TTC549 (cell line): ENCODE results near the gene PMAIP1.
"Not testable (repeated sequence)": the region's sequence is repeated elsewhere in the genome, so short reads cannot be mapped to it uniquely, and the experiment has no call there.

Experiments used
- FAIRE-seq: peaks from 2 replicates; lab custom pipeline; 2012; peaks lifted over from hg19 to GRCh38; lab: Jason Lieb, UNC

PMAIP1 gene

GRCh38 chr18:59885579-59886163 lies 14.1 kb upstream of the PMAIP1 start:
- no peak for FAIRE-seq

GRCh38 chr18:59886399-59886798 lies 13.4 kb upstream of the PMAIP1 start:
- FAIRE-seq = not testable (repeated sequence)

GRCh38 chr18:59892123-59892522 lies 7.7 kb upstream of the PMAIP1 start:
- FAIRE-seq = no peak

- FAIRE-seq = no peak
Measured at GRCh38 chr18:59893971-59894370, 5.8 kb upstream of the PMAIP1 start.

- FAIRE-seq = no peak
Measured at GRCh38 chr18:59897321-59897954, 2.4 kb upstream of the PMAIP1 start.

GRCh38 chr18:59898093-59898492 lies 1.7 kb upstream of the PMAIP1 start:
- FAIRE-seq = no peak

GRCh38 chr18:59898609-59899297 lies 1.0 kb upstream of the PMAIP1 start:
- FAIRE-seq = no peak

GRCh38 chr18:59900222-59901128 lies 679 bp downstream of the PMAIP1 start:
- FAIRE-seq = no peak

GRCh38 chr18:59902131-59902992 lies 2.6 kb downstream of the PMAIP1 start:
- FAIRE-seq = no peak

- FAIRE-seq = no peak
Measured at GRCh38 chr18:59902993-59903610, 3.3 kb downstream of the PMAIP1 start.

GRCh38 chr18:59904011-59904601 lies 4.3 kb downstream of the PMAIP1 start:
- FAIRE-seq = no peak

GRCh38 chr18:59905686-59906091 lies 5.9 kb downstream of the PMAIP1 start:
- no peak for FAIRE-seq

- FAIRE-seq = no peak
Measured at GRCh38 chr18:59906203-59906602, 6.4 kb downstream of the PMAIP1 start.

GRCh38 chr18:59907172-59907571 lies 7.4 kb downstream of the PMAIP1 start:
- FAIRE-seq = no peak

- FAIRE-seq = no peak
Measured at GRCh38 chr18:59907660-59908059, 7.9 kb downstream of the PMAIP1 start.

- no peak for FAIRE-seq
Measured at GRCh38 chr18:59908799-59909198, 9.0 kb downstream of the PMAIP1 start.

GRCh38 chr18:59909289-59910036 lies 9.7 kb downstream of the PMAIP1 start:
- no peak for FAIRE-seq

- FAIRE-seq = no peak
Measured at GRCh38 chr18:59910967-59911366, 11.2 kb downstream of the PMAIP1 start.

- FAIRE-seq = no peak
Measured at GRCh38 chr18:59911600-59911999, 11.8 kb downstream of the PMAIP1 start.

GRCh38 chr18:59912007-59912550 lies 12.3 kb downstream of the PMAIP1 start:
- FAIRE-seq = no peak
